GM12878 (cell line): ENCODE results near the gene RADIL. TPM values are rescaled to one million over a fixed set of nuclear protein-coding genes. Genes with fewer than 3 reads are reported as not detected.

Experiments used
- ATAC-seq: fragments of 200-7000 bp; cut with Tn5 transposase; 3 replicates; pipeline ENCODE4 v1.9.1; 2020; ENCODE audit warnings: mild to moderate bottlenecking, moderate library complexity
- BruUV-seq: library from RNA; stranded (reverse); fragments of 400-500 nt; replicated peaks from 2 replicates; lab custom pipeline; 2021; lab: Mats Ljungman, UMichigan
- CTCF ChIA-PET: fragments of 300-600 bp; sonication (Branson Sonifier 250); formaldehyde crosslinking; extraction: SDS; loops from one replicate; lab custom pipeline; 2021; ENCODE audit warnings: inconsistent platforms; lab: Yijun Ruan, JAX
- POLR2A ChIA-PET: fragments of 350-600 bp; formaldehyde crosslinking; extraction: SDS; loops from one replicate; lab custom pipeline; 2021; ENCODE audit warnings: inconsistent platforms; lab: Charles Lee
- RAD21 ChIA-PET: fragments of 300-600 bp; sonication (Branson Sonifier 250); formaldehyde crosslinking; loops from one replicate; lab custom pipeline; 2023; ENCODE audit warnings: antibody characterized with exemption; ENCODE audit not compliant: unreplicated experiment; lab: Charles Lee
- SMC1A ChIA-PET: fragments of 300-600 bp; sonication (Branson Sonifier 250); formaldehyde crosslinking; loops from one replicate; lab custom pipeline; 2023; ENCODE audit not compliant: unreplicated experiment, uncharacterized antibody; lab: Charles Lee
- DNase-seq: peaks from one replicate; pipeline ENCODE4 v3.0.0-alpha.2; 2011; ENCODE audit warnings: low read depth, low spot score
- FAIRE-seq: peaks from 3 replicates; lab custom pipeline; 2011; peaks lifted over from hg19 to GRCh38; lab: Jason Lieb, UNC
- H2AFZ ChIP-seq: 2 replicates; pipeline ENCODE4 v1.6.0; 2011; ENCODE audit warnings: low read depth, low read length, control low read depth; ENCODE audit not compliant: control insufficient read depth
- H3K27ac ChIP-seq: 2 replicates; pipeline ENCODE4 v1.5.1; 2011; ENCODE audit warnings: control low read depth; ENCODE audit not compliant: control insufficient read depth, insufficient read depth
- H3K27me3 ChIP-seq, 2 experiments: replicated peaks in 1 of 2; 2 replicates each; pipeline versions ENCODE4 v1.6.0 to v1.6.1; 2011; ENCODE audit warnings: low read length in 1 of 2; ENCODE audit not compliant: control insufficient read depth in 2 of 2, insufficient read depth in 2 of 2
- H3K36me3 ChIP-seq, 2 experiments: 2 replicates each; pipeline ENCODE4 v1.5.1; 2011; ENCODE audit warnings: low read length in 1 of 2; ENCODE audit not compliant: control insufficient read depth in 2 of 2, insufficient read depth in 2 of 2
- H3K4me1 ChIP-seq: 2 replicates; pipeline ENCODE4 v1.6.1; 2011; ENCODE audit warnings: mild to moderate bottlenecking, low read length, moderate library complexity, mixed read lengths; ENCODE audit not compliant: control insufficient read depth, insufficient read depth
- H3K4me2 ChIP-seq: 2 replicates; pipeline ENCODE4 v1.6.0; 2011; ENCODE audit warnings: control low read depth; ENCODE audit not compliant: control insufficient read depth, insufficient read depth
- H3K4me3 ChIP-seq: fragments of 200-600 bp; sonication (generic); 2 replicates; pipeline ENCODE4 v1.5.1; 2016
- H3K79me2 ChIP-seq: 2 replicates; pipeline ENCODE4 v1.6.0; 2011; ENCODE audit warnings: low read length; ENCODE audit not compliant: control insufficient read depth, insufficient read depth
- H3K9ac ChIP-seq: 2 replicates; pipeline ENCODE4 v1.8.0; 2011; ENCODE audit warnings: low read length, control low read depth, mixed read lengths; ENCODE audit not compliant: control insufficient read depth, insufficient read depth
- H3K9me3 ChIP-seq: replicated peaks from 3 replicates; pipeline ENCODE4 v1.5.1; 2011; ENCODE audit warnings: mild to moderate bottlenecking, low read length; ENCODE audit not compliant: control insufficient read depth, insufficient read depth
- H4K20me1 ChIP-seq: 2 replicates; pipeline ENCODE4 v1.6.0; 2011; ENCODE audit not compliant: control insufficient read depth, insufficient read depth
- ATF7 ChIP-seq: fragments of 450-650 bp; IDR thresholded peaks from 2 replicates; pipeline ENCODE4 v1.6.1; 2016; ENCODE audit warnings: low read depth, mild to moderate bottlenecking
- CREB1 ChIP-seq: IDR thresholded peaks from 2 replicates; pipeline ENCODE4 v1.6.1; 2012; ENCODE audit warnings: low read depth, mild to moderate bottlenecking, inconsistent platforms
- FOXM1 ChIP-seq: IDR thresholded peaks from 2 replicates; pipeline ENCODE4 v1.6.1; 2012; ENCODE audit warnings: low read depth, mild to moderate bottlenecking, inconsistent platforms, low read length, moderate library complexity
- IRF3 ChIP-seq: fragments of 450-650 bp; IDR thresholded peaks from 2 replicates; pipeline ENCODE4 v1.6.1; 2014; ENCODE audit warnings: mild to moderate bottlenecking
- IRF4 ChIP-seq: IDR thresholded peaks from 2 replicates; pipeline ENCODE4 v1.6.1; 2011; ENCODE audit warnings: low read depth, low read length
- MEF2B ChIP-seq: fragments of 450-650 bp; IDR thresholded peaks from 2 replicates; pipeline ENCODE4 v1.6.1; 2018; ENCODE audit warnings: mild to moderate bottlenecking, moderate library complexity; ENCODE audit not compliant: partially characterized antibody, poor library complexity, severe bottlenecking
- MXI1 ChIP-seq: fragments of 150-350 bp; IDR thresholded peaks from 2 replicates; pipeline ENCODE4 v1.6.1; 2011; ENCODE audit warnings: low read depth, mild to moderate bottlenecking, inconsistent platforms, low read length, improper control_type of control experiment
- MYC ChIP-seq: IDR thresholded peaks from 2 replicates; pipeline ENCODE4 v1.6.1; 2011; ENCODE audit warnings: mild to moderate bottlenecking, low read length, moderate library complexity, inconsistent platforms; ENCODE audit not compliant: insufficient read depth, insufficient replicate concordance, insufficient read length, severe bottlenecking
- NKRF ChIP-seq: fragments of 450-650 bp; conservative IDR thresholded peaks from 2 replicates; pipeline ENCODE4 v1.6.1; 2017; ENCODE audit warnings: mild to moderate bottlenecking, moderate library complexity
- WGBS: methylation state at CpG from one replicate; pipeline ENCODE4 v1.1.6; 2016; ENCODE audit warnings: low lambda C conversion rate; ENCODE audit not compliant: insufficient replicate concordance, insufficient coverage; ENCODE audit errors: missing lambda C conversion rate; 5-methylcytosine and 5-hydroxymethylcytosine counted together
- in situ Hi-C: fragments of 300-500 bp; cut with MboI; formaldehyde crosslinking; loops from 9 replicates; pipeline ENCODE4 v1.14.3; 2018; ENCODE audit warnings: mixed read lengths
- intact Hi-C: fragments of 100-400 bp; cut with micrococcal nuclease; formaldehyde crosslinking; loops from one replicate; pipeline ENCODE4 v1.14.2; 2022; ENCODE audit not compliant: unreplicated experiment
- polyA plus RNA-seq, 11 experiments: library from polyadenylated mRNA; depleted of rRNA in 4 of 11; unstranded in 6 of 11; stranded (reverse) in 5 of 11; fragments of >200 nt; fragmentation: Nextera tagmentation in 4 of 11; fragmentation: Illumina TruSeq in 1 of 11; extraction: Ambion mirVana in 4 of 11; extraction: Trizol in 1 of 11; gene quantifications; 1 replicate in 1 of 11; 2 replicates in 10 of 11; pipeline versions ENCODE4 v1.2.1 to v1.2.3, GENCODE V29; 2011 to 2016; ENCODE audit warnings: inconsistent platforms in 2 of 11, missing spikeins in 2 of 11, low read depth in 1 of 11
- total RNA-seq, 4 experiments: library from RNA; depleted of rRNA in 3 of 4; stranded (reverse); fragments of >200 nt in 3 of 4; fragmentation: Illumina TruSeq in 1 of 4; extraction: Trizol in 1 of 4; gene quantifications; 2 replicates each; pipeline versions ENCODE4 v1.2.1 to v1.2.3, GENCODE V29; 2013 to 2021

The RADIL gene
- total and polyA plus RNA-seq, 10 of the 15 experiments (the other 5 are each of a cell fraction or from before 2014, with no cell fraction given) = 0.05 to 0.06 TPM; not detected in 8

DNA sequence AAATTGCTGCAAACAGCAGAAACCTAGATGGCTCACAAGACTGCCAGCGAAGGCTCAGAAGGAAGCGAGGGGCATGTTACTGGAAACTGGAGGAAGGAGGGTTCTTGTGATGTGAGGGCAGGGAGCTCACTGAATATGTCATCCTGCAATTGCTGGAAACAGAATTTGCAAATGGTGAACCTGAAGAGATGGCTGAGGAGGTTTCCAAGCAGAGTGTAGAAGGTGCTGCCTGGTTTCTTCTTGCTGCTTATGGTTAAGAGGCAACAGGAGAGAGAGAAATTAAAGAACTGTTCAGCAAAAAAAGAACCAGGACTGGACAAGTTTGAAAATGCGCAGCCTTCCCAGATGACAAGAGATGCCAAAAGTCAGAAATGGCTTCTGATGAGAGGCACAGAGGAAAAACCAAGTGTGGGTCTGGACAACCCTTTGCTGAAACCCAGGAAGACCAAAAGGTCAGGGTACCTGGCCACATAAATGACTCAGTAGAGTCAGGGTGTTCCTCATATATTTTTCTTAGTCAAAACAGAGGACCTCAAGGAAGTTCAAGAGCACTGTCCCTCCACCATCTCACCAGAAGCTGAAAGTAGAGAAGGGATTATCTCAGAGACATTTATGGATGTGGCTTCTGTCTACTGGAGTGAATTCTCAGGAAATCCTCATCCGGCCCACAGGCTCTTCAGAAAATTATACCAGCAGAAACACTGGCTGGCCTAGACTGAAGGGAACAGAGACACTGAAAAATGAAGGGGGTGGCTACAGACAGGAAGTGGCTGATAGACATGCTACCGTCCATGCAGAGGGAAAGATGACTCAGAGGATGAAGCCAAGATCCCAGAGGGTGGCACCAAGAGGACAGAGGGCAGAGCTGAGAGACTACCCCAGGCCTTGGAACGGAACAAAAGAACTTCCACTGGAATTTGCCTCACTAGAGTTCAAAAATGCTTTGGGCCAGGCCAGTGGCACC lies 31.8 kb downstream of the RADIL start (continued):
- TF ChIP-seq NKRF (no peak), IRF3 (no peak), ATF7 (no peak), FOXM1 (no peak), MYC (no peak), IRF4 (no peak)

DNA sequence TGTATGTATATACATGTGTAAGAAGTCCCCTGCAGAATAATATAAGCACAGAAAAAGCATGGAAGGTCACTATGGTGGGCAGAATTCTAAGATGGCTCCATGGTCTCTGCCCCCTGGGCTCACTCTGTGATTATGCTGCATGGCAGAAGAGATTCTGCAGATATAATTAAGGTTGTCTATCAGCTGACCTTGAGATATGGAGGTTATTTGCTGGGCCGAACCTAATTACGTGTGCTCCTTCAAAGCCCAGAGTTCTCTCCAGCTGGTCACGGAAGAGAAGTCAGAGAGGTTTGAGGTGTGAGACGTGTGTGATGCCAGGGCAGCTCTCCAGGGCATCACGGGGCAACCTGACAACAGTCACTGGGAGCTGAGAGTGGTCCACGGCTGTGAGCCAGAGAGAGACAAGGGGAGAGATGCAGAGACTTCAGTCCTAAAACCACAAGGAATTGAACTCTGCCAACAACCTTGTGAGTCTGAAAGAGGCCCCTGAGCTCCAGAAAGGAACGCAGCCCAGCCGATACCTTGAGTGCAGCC lies 33.2 kb downstream of the RADIL start:
- no peak overlapping the region for H3K4me2 ChIP-seq
- FAIRE-seq = no peak
- H3K9ac ChIP-seq = no peak overlapping the region
- H3K36me3 ChIP-seq = no peaks in the 10 kb centered on the region
- POLR2A ChIA-PET = no interaction called here
- WGBS = 52% methylated on average over 8 of the region's 8 CpGs
- SMC1A ChIA-PET = interaction anchor here (0.5 to 0.8 kb wide), 3 partner anchors 18 to 234 kb away, joined by 3 read pairs; no protein-coding TSS in a partner anchor
- H3K27ac ChIP-seq = no peak overlapping the region
- no peak for DNase-seq
- CTCF ChIA-PET = interaction anchor here (1.2 to 1.8 kb wide), 3 partner anchors 235 to 238 kb away, joined by 4 to 7 read pairs (median 5); no protein-coding TSS in a partner anchor
- no peak for TF ChIP-seq MXI1
- no peak for TF ChIP-seq CREB1
- TF ChIP-seq MEF2B = no peak
- in situ Hi-C loops (no loop called here), intact Hi-C loops (no loop called here)
- no peak overlapping the region for H2AFZ ChIP-seq
- H3K9me3 ChIP-seq = no peaks in the 10 kb centered on the region; the same call in 2 of the 3 replicates
- ATAC-seq = no peak
- no peak overlapping the region for H3K4me3 ChIP-seq
- H4K20me1 ChIP-seq = no peaks in the 10 kb centered on the region
- H3K79me2 ChIP-seq = no peaks in the 10 kb centered on the region
- H3K27me3 ChIP-seq = no peaks in the 10 kb centered on the region; a peak in 1 of 4 replicates
- RAD21 ChIA-PET = no interaction called here
- no peaks in the 10 kb centered on the region for H3K4me1 ChIP-seq
- BruUV-seq = no TSS peak
